Suprapubic skin (tissue), 4 donors: Measurements from ENCODE around the gene TFF1.
"Not testable (repeated sequence)": the region's sequence is repeated elsewhere in the genome, so short reads cannot be mapped to it uniquely, and the experiment has no call there.

Experiments used
- CTCF ChIP-seq, 2 donors: fragments of 200-600 bp in 1 of 2; fragments of 450-650 bp in 1 of 2; sonication (generic) in 1 of 2; IDR thresholded peaks; one replicate each; pipeline ENCODE4 v1.5.1; 2016 to 2019; ENCODE audit warnings: antibody characterized with exemption in 2 of 2, mild to moderate bottlenecking in 1 of 2, moderate library complexity in 1 of 2
- EP300 ChIP-seq: sonication (generic); formaldehyde crosslinking; IDR thresholded peaks from one replicate; pipeline ENCODE4 v1.6.1; 2017; ENCODE audit warnings: antibody characterized with exemption
- POLR2AphosphoS5 ChIP-seq, 3 donors: sonication (generic); formaldehyde crosslinking; IDR thresholded peaks; one replicate each; pipeline ENCODE4 v1.6.1; 2017; ENCODE audit warnings: antibody characterized with exemption in 3 of 3

GRCh38 chr21:42408718-42409117 lies 42.4 kb upstream of the TFF1 start:
- TF ChIP-seq POLR2AphosphoS5 (IDR thresholded peaks at IDR 0.05); CTCF (IDR thresholded peaks at IDR 0.05); EP300: not testable (repeated sequence)
